ENCODE data around the gene ELMOD3. TPM values are rescaled to one million over a fixed set of nuclear protein-coding genes. Genes with fewer than 3 reads are reported as not detected.

The ELMOD3 gene
- total RNA-seq, 4 donors from 2014 or later, result 12.8 to 45.3 (median 21.0) TPM

DNA sequence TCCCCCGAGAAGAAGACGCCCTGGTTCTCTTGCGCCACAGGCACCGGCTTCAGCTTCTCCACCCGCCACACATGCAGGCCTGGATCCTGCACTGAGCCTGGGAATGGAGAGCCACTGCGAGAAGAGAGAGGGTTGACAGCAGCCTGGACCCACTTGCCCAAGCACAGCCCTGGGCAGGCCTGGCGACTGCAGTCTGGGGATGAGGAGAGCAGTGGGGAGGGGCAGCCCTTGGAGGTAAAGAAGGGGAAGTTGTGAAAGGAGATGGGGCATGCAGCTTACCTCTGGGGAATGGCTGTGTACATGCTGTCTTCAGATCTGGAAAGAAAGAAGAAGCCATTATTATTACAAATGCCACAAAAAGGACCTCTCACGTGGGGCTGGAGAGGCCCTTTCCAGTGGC, 47.3 kb downstream of the ELMOD3 start:
- Histone ChIP-seq H3K4me1 (peaks cover 0 to 3% of the 10 kb centered on the region in 2 donors), H3K27ac (no peak overlapping the region), H3K27me3 (no peaks in the 10 kb centered on the region), H3K9me3 (no peaks in the 10 kb centered on the region), H3K4me3 (no peak overlapping the region), H3K36me3 (no peaks in the 10 kb centered on the region)
- intact Hi-C loops (cut with DNase I; ENCODE audit: low total_unique reads), result no loop called here
- no peak for DNase-seq
- no peak for TF ChIP-seq POLR2A (IDR thresholded peaks at IDR 0.05)
- TF ChIP-seq, protein P1, sequence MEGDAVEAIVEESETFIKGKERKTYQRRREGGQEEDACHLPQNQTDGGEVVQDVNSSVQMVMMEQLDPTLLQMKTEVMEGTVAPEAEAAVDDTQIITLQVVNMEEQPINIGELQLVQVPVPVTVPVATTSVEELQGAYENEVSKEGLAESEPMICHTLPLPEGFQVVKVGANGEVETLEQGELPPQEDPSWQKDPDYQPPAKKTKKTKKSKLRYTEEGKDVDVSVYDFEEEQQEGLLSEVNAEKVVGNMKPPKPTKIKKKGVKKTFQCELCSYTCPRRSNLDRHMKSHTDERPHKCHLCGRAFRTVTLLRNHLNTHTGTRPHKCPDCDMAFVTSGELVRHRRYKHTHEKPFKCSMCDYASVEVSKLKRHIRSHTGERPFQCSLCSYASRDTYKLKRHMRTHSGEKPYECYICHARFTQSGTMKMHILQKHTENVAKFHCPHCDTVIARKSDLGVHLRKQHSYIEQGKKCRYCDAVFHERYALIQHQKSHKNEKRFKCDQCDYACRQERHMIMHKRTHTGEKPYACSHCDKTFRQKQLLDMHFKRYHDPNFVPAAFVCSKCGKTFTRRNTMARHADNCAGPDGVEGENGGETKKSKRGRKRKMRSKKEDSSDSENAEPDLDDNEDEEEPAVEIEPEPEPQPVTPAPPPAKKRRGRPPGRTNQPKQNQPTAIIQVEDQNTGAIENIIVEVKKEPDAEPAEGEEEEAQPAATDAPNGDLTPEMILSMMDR (IDR thresholded peaks at IDR 0.05), result no peak

DNA sequence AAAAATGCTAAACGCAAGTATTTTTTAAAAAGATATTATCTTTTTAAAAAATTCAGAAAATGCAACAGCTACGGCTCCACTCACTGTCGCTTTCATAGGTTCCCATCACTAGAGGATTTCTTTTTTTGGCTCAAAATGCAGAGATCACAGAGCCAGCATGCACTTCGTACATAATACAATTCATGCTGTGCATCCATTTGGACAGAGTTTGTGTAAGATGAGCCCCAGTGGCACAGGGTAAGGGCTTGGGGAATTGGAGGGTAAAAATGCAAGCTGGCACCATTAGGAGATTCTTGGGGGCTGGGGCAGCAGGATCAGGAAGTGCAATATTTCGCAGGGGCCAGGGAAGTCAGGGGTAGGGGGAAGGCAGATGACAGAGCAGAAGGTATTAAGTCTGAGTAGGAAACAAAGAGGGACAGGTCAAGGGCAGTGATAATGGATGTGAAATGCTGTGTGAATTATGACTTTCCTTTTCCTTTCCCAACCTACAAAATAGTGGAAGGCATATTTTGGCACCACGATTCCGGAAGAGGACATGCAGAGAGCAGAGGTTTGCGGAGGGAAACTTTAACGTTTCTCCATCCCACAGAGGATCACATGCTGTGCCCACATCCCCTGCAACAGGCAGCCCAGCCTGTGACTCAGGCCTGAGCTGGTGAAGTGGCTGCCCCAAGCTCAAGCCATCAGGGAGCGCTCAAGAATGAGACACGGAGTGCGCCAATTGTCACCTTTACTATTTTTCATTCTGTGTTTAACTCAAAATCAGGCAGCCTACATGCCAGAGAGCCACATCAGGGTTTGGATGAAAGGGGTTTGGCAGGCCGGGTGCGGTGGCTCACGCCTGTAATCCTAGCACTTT, 50.9 kb downstream of the ELMOD3 start:
- no peak for DNase-seq
- Histone ChIP-seq H3K9me3 (no peaks in the 10 kb centered on the region), H3K36me3 (no peaks in the 10 kb centered on the region), H3K27me3 (no peaks in the 10 kb centered on the region), H3K4me1 (peaks cover 0 to 7% of the 10 kb centered on the region in 2 donors), H3K4me3 (no peak overlapping the region), H3K27ac (no peak overlapping the region)
- intact Hi-C loops (cut with DNase I; ENCODE audit: low total_unique reads), result no loop called here
- TF ChIP-seq, protein P1 (IDR thresholded peaks at IDR 0.05), result no peak
- no peak for TF ChIP-seq POLR2A (IDR thresholded peaks at IDR 0.05)

DNA sequence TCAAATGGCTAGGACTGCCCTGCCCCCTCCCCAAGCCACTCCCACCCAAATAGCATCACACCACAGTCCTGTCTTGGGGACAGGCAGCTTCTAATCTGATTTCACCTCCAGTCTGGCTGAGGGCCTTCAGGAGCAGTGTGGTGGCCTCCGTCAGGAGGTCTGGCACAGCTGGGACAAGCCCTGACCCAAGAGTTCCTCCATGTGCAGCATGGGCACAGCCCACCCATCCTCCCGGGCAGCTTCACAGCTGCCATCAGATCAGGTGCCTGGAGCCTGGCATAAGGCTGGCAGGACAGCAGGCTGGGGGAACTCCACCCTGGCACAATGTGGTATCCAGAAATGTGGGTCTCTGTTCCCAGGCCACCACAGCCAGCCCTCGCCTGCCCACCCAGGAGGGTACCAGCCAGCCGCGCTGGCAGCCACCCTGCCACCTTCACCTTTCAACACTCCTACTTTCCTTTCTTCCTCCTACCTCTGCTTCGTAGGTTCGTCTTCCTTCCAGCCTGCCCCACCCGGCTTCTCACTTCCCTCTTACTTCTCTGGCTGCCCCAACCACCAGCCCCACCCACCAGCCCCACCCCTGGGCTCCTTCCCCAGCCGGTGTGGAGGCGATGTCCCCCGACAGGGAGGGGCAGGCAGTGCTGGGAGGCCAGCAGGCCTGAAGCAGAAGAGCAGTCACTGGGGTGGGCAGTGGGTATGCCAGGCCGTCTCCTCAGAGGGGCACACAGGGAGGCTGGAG, 55.4 kb downstream of the ELMOD3 start, which contains the start of gene CAPG:
Gene CAPG, minus strand, starts transcription at position 522 of the 739 bp plus-strand sequence. CDS start 8,221 bp downstream, outside the sequence.
- peaks cover 0 to 9% of the 10 kb centered on the region in 2 donors for H3K4me1 ChIP-seq
- no peaks in the 10 kb centered on the region for H3K36me3 ChIP-seq
- H3K27me3 ChIP-seq, result no peaks in the 10 kb centered on the region
- H3K27ac ChIP-seq, result peak within 1 kb of the TSS; percentile 27 to 58
- TF ChIP-seq, protein P1 (IDR thresholded peaks at IDR 0.05), result no peak
- peak in 1 of 2 donors; percentile 48 for DNase-seq
- intact Hi-C loops (cut with DNase I; ENCODE audit: low total_unique reads), result no loop called here
- no peaks in the 10 kb centered on the region for H3K9me3 ChIP-seq
- no peak within 1 kb of the TSS for H3K4me3 ChIP-seq

DNA sequence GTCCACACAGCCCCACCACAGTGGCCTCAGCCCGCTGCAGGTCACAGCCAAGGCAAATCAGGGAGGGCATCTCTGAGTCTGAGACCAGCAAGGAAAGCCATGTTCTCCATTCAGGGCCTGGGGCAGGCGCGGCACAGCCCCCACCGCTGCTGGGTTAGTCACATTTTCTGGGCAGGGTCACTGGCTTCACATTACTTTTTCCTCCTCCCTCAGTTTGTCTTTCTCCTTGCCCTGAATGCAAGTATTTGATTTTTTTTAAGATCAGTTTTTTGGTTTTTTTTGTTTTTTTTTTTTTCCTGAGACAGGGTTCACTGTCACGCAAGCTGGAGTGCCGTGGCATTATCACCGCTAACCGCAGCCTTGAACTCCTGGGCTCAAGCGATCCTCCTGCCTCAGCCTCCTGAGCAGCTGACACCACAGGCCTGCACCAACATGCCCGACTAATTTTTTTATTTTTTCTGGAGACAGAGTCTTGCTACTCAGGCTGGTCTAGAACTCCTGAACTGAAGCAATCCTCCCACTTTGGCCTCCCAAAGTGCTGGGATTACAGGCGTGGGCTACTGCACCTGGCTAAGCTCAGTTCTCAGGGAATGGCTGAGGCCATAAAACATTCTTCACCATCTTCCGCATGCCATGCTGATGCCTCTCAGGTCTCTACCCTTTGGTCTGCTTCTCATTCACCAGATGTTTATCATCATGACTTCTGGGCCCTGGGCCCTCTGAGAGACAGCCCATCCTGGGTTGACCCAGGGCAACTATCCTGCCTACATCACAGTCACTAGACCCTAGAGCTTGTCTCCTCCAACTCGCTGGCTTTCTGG, 56.2 kb downstream of the ELMOD3 start:
- intact Hi-C loops (cut with DNase I; ENCODE audit: low total_unique reads), result no loop called here
- H3K36me3 ChIP-seq, result no peaks in the 10 kb centered on the region
- no peaks in the 10 kb centered on the region for H3K9me3 ChIP-seq
- H3K27ac ChIP-seq, result peak overlapping the region; percentile 27 to 58
- no peaks in the 10 kb centered on the region for H3K27me3 ChIP-seq
- TF ChIP-seq POLR2A (IDR thresholded peaks at IDR 0.05), result no peak
- TF ChIP-seq, protein P1 (IDR thresholded peaks at IDR 0.05), result no peak
- DNase-seq, result no peak
- peaks cover 0 to 9% of the 10 kb centered on the region in 2 donors for H3K4me1 ChIP-seq
- no peak overlapping the region for H3K4me3 ChIP-seq
